Muscle of leg (tissue), 11 donors: Measurements from ENCODE around the gene POLDIP2. TPM values are rescaled to one million over a fixed set of nuclear protein-coding genes. Genes with fewer than 3 reads are reported as not detected.

Experiments used
- DNase-seq: peaks from one replicate; pipeline ENCODE4 v3.0.0; 2013
- H3K27ac ChIP-seq: one replicate; pipeline ENCODE4 v1.5.1; 2013; ENCODE audit warnings: mild to moderate bottlenecking, low read length, control low read depth
- H3K27me3 ChIP-seq: one replicate; pipeline ENCODE4 v1.6.1; 2013; ENCODE audit warnings: low read length; ENCODE audit not compliant: control insufficient read depth, insufficient read depth
- H3K36me3 ChIP-seq: one replicate; pipeline ENCODE4 v1.6.1; 2013; ENCODE audit warnings: low read length; ENCODE audit not compliant: control insufficient read depth, insufficient read depth
- H3K4me1 ChIP-seq: one replicate; pipeline ENCODE4 v1.6.1; 2013; ENCODE audit warnings: low read length; ENCODE audit not compliant: control insufficient read depth, insufficient read depth
- H3K4me3 ChIP-seq: one replicate; pipeline ENCODE4 v1.5.1; 2013; ENCODE audit warnings: low read length, control low read depth
- H3K9me3 ChIP-seq: replicated peaks from 2 replicates; pipeline ENCODE4 v1.6.1; 2013; ENCODE audit warnings: low read depth, low read length; ENCODE audit not compliant: control insufficient read depth
- WGBS: methylation state at CpG from one replicate; pipeline ENCODE4 v1.1.5; 2013; ENCODE audit warnings: missing lambda C conversion rate; ENCODE audit not compliant: insufficient coverage; 5-methylcytosine and 5-hydroxymethylcytosine counted together
- polyA plus RNA-seq, 8 donors: library from polyadenylated mRNA; unstranded; fragments of 120-200 nt; gene quantifications; one replicate each; pipeline versions ENCODE4 v1.2.1 to v1.2.3, GENCODE V29; 2013; ENCODE audit warnings: inconsistent platforms in 1 of 8, low replicate concordance in 1 of 8; ENCODE audit not compliant: insufficient read length in 8 of 8, insufficient read depth in 1 of 8
- total RNA-seq: library from RNA; stranded (reverse); fragments of 120-200 nt; gene quantifications from one replicate; pipeline ENCODE4 v1.2.4, GENCODE V29; 2013

Gene POLDIP2
- total and polyA plus RNA-seq, 9 donors, result 53.0 to 65.2 (median 60.5) TPM

GRCh38 chr17:28338056-28338768 lies 19.1 kb downstream of the POLDIP2 start:
- Histone ChIP-seq H3K9me3 (no peaks in the 10 kb centered on the region), H3K4me3 (no peak overlapping the region), H3K27ac (peak overlapping the region; percentile 97), H3K4me1 (peaks cover 31% of the 10 kb centered on the region), H3K36me3 (peaks cover 37% of the 10 kb centered on the region), H3K27me3 (no peaks in the 10 kb centered on the region)
- 47% methylated on average over 2 of the region's 5 CpGs for WGBS
- peak; percentile 52 for DNase-seq

- 2% methylated on average over 21 of the region's 29 CpGs for WGBS
- peak overlapping the region; percentile 97 for H3K27ac ChIP-seq
- peaks cover 35% of the 10 kb centered on the region for H3K36me3 ChIP-seq
- no peaks in the 10 kb centered on the region for H3K27me3 ChIP-seq
- H3K4me1 ChIP-seq, result peaks cover 33% of the 10 kb centered on the region
- peak; percentile 88 for DNase-seq
- peak overlapping the region; percentile 90 for H3K4me3 ChIP-seq
- no peaks in the 10 kb centered on the region for H3K9me3 ChIP-seq
These were observed 21.1 kb downstream of the POLDIP2 start for GRCh38 chr17:28335959-28336871.

GRCh38 chr17:28335201-28335958 lies 21.9 kb downstream of the POLDIP2 start, which contains the start of the genes IFT20 and TNFAIP1:
IFT20 (minus strand) TSS chr17:28335472; CDS start chr17:28331985, 3,487 bp downstream.
TNFAIP1 (plus strand) TSS chr17:28335761; CDS start chr17:28339522, 3,761 bp downstream.
- peak within 1 kb of the TSS; percentile 90 for H3K4me3 ChIP-seq
- WGBS, result under 1% methylated on average over 62 of the region's 62 CpGs
- H3K4me1 ChIP-seq, result peaks cover 33% of the 10 kb centered on the region
- no peaks in the 10 kb centered on the region for H3K9me3 ChIP-seq
- peaks cover 36% of the 10 kb centered on the region for H3K36me3 ChIP-seq
- peak within 1 kb of the TSS; percentile 97 for H3K27ac ChIP-seq
- H3K27me3 ChIP-seq, result no peaks in the 10 kb centered on the region
- DNase-seq, result peak; percentile 100

GRCh38 chr17:28334666-28335200 lies 22.6 kb downstream of the POLDIP2 start:
- no peaks in the 10 kb centered on the region for H3K9me3 ChIP-seq
- 11% methylated on average over 18 of the region's 18 CpGs for WGBS
- no peaks in the 10 kb centered on the region for H3K27me3 ChIP-seq
- H3K4me1 ChIP-seq, result peaks cover 33% of the 10 kb centered on the region
- H3K27ac ChIP-seq, result peak overlapping the region; percentile 93
- peaks cover 37% of the 10 kb centered on the region for H3K36me3 ChIP-seq
- H3K4me3 ChIP-seq, result peak overlapping the region; percentile 90
- DNase-seq, result peak; percentile 33

- Histone ChIP-seq H3K9me3 (no peaks in the 10 kb centered on the region), H3K4me1 (peaks cover 33% of the 10 kb centered on the region), H3K27me3 (no peaks in the 10 kb centered on the region), H3K36me3 (peaks cover 42% of the 10 kb centered on the region), H3K27ac (peak overlapping the region; percentile 93), H3K4me3 (peak overlapping the region; percentile 90)
- DNase-seq, result peak; percentile 49
- 38% methylated on average over 4 of the region's 6 CpGs for WGBS
These were observed 23.2 kb downstream of the POLDIP2 start for GRCh38 chr17:28334171-28334570.

GRCh38 chr17:28333083-28333746 lies 24.1 kb downstream of the POLDIP2 start:
- no peak overlapping the region for H3K27ac ChIP-seq
- H3K4me3 ChIP-seq, result no peak overlapping the region
- no peaks in the 10 kb centered on the region for H3K9me3 ChIP-seq
- H3K27me3 ChIP-seq, result no peaks in the 10 kb centered on the region
- WGBS, result 67% methylated on average over 1 of the region's 1 CpG
- H3K4me1 ChIP-seq, result peaks cover 28% of the 10 kb centered on the region
- DNase-seq, result no peak
- peaks cover 44% of the 10 kb centered on the region for H3K36me3 ChIP-seq

GRCh38 chr17:28331891-28332420 lies 25.4 kb downstream of the POLDIP2 start:
- Histone ChIP-seq H3K4me1 (peaks cover 21% of the 10 kb centered on the region), H3K4me3 (no peak overlapping the region), H3K27me3 (no peaks in the 10 kb centered on the region), H3K36me3 (peaks cover 54% of the 10 kb centered on the region), H3K27ac (no peak overlapping the region), H3K9me3 (no peaks in the 10 kb centered on the region)
- DNase-seq, result no peak
- 86% methylated on average over 3 of the region's 6 CpGs for WGBS

GRCh38 chr17:28330671-28331070 lies 26.7 kb downstream of the POLDIP2 start:
- peaks cover 64% of the 10 kb centered on the region for H3K36me3 ChIP-seq
- H3K4me1 ChIP-seq, result peaks cover 13% of the 10 kb centered on the region
- H3K4me3 ChIP-seq, result no peak overlapping the region
- 98% methylated on average over 4 of the region's 5 CpGs for WGBS
- no peaks in the 10 kb centered on the region for H3K9me3 ChIP-seq
- H3K27me3 ChIP-seq, result no peaks in the 10 kb centered on the region
- no peak for DNase-seq
- H3K27ac ChIP-seq, result no peak overlapping the region

- Histone ChIP-seq H3K4me1 (peaks cover 2% of the 10 kb centered on the region), H3K36me3 (peaks cover 64% of the 10 kb centered on the region), H3K9me3 (no peaks in the 10 kb centered on the region), H3K4me3 (no peak overlapping the region), H3K27ac (no peak overlapping the region), H3K27me3 (no peaks in the 10 kb centered on the region)
- no peak for DNase-seq
- 25% methylated on average over 1 of the region's 4 CpGs for WGBS
These were observed 29.0 kb downstream of the POLDIP2 start for GRCh38 chr17:28328325-28328724.
